Activated CD4-positive, alpha-beta T cell treated with anti-CD3 and anti-CD28 coated beads, Interleukin-2, amount 50 U/mL, for 24 hours (primary cell): ENCODE measurements around the gene POLR2L.

ENCODE experiments used
- DNase-seq, 2 donors: peaks; one replicate each; pipeline ENCODE4 v3.0.0-alpha.2; 2020; ENCODE audit warnings: low read depth in 1 of 2, low spot score in 1 of 2

The POLR2L gene

GRCh38 chr11:797296-798092 is 44.8 kb downstream of the POLR2L start:
- peak; percentile 43 to 67 for DNase-seq

GRCh38 chr11:796565-797295 is 45.6 kb downstream of the POLR2L start:
- no peak for DNase-seq

- DNase-seq: peak; percentile 65 to 79
These were observed 46.4 kb downstream of the POLR2L start for GRCh38 chr11:795634-796564.

- DNase-seq: no peak
These were observed 47.3 kb downstream of the POLR2L start for GRCh38 chr11:794766-795633.

GRCh38 chr11:794013-794765 is 48.1 kb downstream of the POLR2L start:
- no peak for DNase-seq

GRCh38 chr11:793556-793955 is 48.8 kb downstream of the POLR2L start:
- DNase-seq: no peak

GRCh38 chr11:792873-793272 is 49.5 kb downstream of the POLR2L start:
- DNase-seq: no peak

- DNase-seq: no peak
These were observed 49.9 kb downstream of the POLR2L start for GRCh38 chr11:792535-792821.

GRCh38 chr11:791658-792534 is 50.4 kb downstream of the POLR2L start:
- DNase-seq: no peak

GRCh38 chr11:790721-791564 is 51.4 kb downstream of the POLR2L start:
- no peak for DNase-seq

- DNase-seq: no peak
These were observed 52.4 kb downstream of the POLR2L start, which contains the start of gene CEND1 for GRCh38 chr11:789943-790342. Gene CEND1 (minus strand): TSS chr11:790090. CDS start chr11:788576, 1,514 bp downstream.
